K562 (cell line): ENCODE results near the gene VWA7. TPM values are rescaled to one million over a fixed set of nuclear protein-coding genes. Genes with fewer than 3 reads are reported as not detected.

ENCODE experiments used
- ATAC-seq: fragments of 200-7000 bp; cut with Tn5 transposase; 3 replicates; pipeline ENCODE4 v1.9.1; 2020; ENCODE audit warnings: moderate library complexity
- BruUV-seq: library from RNA; stranded (reverse); fragments of 400-500 nt; replicated peaks from 2 replicates; lab custom pipeline; 2021; lab: Mats Ljungman, UMichigan
- CTCF ChIA-PET: fragments of 300-600 bp; formaldehyde crosslinking; extraction: SDS; loops from one replicate; lab custom pipeline; 2021; ENCODE audit warnings: low intra/inter-chr PET ratio; lab: Yijun Ruan, JAX
- POLR2A ChIA-PET: fragments of 300-600, 350-650 bp; sonication (Branson Sonifier 250); formaldehyde crosslinking; extraction: SDS; loops from one replicate; lab custom pipeline; 2021; ENCODE audit warnings: antibody characterized with exemption, inconsistent platforms; lab: Yijun Ruan, JAX
- DNase-seq, 4 experiments: peaks; one replicate each; pipeline versions ENCODE4 v3.0.0 to v3.0.0-alpha.2; 2011 to 2018; ENCODE audit warnings: low spot score in 3 of 4, mixed read lengths in 3 of 4; ENCODE audit errors: extremely low read depth in 1 of 4
- FAIRE-seq: peaks from 2 replicates; lab custom pipeline; 2011; peaks lifted over from hg19 to GRCh38; lab: Jason Lieb, UNC
- H2AFZ ChIP-seq: 2 replicates; pipeline ENCODE4 v1.6.0; 2011; ENCODE audit warnings: low read depth, low read length, control low read depth, inconsistent platforms
- H3K27ac ChIP-seq: fragments of 200-600 bp; 3 replicates; pipeline ENCODE4 v1.8.0; 2011; ENCODE audit warnings: low read depth, mild to moderate bottlenecking, control low read depth, inconsistent platforms, low read length, moderate library complexity, mixed read lengths; ENCODE audit errors: extremely low read depth
- H3K27me3 ChIP-seq, 2 experiments: fragments of 300-600 bp in 1 of 2; 2 replicates in 1 of 2; 3 replicates in 1 of 2; pipeline versions ENCODE4 v1.6.0 to v1.8.0; 2011; ENCODE audit warnings: inconsistent platforms in 2 of 2, low read length in 2 of 2, mild to moderate bottlenecking in 1 of 2, mixed read lengths in 1 of 2, moderate library complexity in 1 of 2; ENCODE audit not compliant: control insufficient read depth in 2 of 2, insufficient read depth in 2 of 2
- H3K36me3 ChIP-seq: fragments of 300-600 bp; 3 replicates; pipeline ENCODE4 v1.8.0; 2011; ENCODE audit warnings: mild to moderate bottlenecking, low read length, inconsistent platforms; ENCODE audit not compliant: control insufficient read depth, insufficient read depth
- H3K4me1 ChIP-seq, 2 experiments: fragments of 200-600 bp in 1 of 2; replicated peaks in 1 of 2; 2 replicates in 1 of 2; 3 replicates in 1 of 2; pipeline versions ENCODE4 v1.5.1 to v1.8.0; 2011; ENCODE audit warnings: inconsistent platforms in 2 of 2, low read length in 2 of 2, mild to moderate bottlenecking in 1 of 2, mixed read lengths in 1 of 2, moderate library complexity in 1 of 2; ENCODE audit not compliant: control insufficient read depth in 2 of 2, insufficient read depth in 2 of 2
- H3K4me2 ChIP-seq: 2 replicates; pipeline ENCODE4 v1.6.1; 2011; ENCODE audit warnings: low read length, control low read depth, inconsistent platforms, mixed read lengths; ENCODE audit not compliant: insufficient read depth
- H3K4me3 ChIP-seq: fragments of 200-600 bp; sonication (generic), shearing (Covaris generic); 2 replicates; pipeline ENCODE4 v1.5.1; 2016; ENCODE audit warnings: control low read depth, inconsistent platforms
- H3K79me2 ChIP-seq: fragments of 200-600 bp; 3 replicates; pipeline ENCODE4 v1.8.0; 2011; ENCODE audit warnings: low read length, inconsistent platforms; ENCODE audit not compliant: control insufficient read depth, insufficient read depth
- H3K9ac ChIP-seq, 2 experiments: 2 replicates each; pipeline versions ENCODE4 v1.6.0 to v1.6.1; 2011; ENCODE audit warnings: low read depth in 2 of 2, low read length in 2 of 2, control low read depth in 1 of 2, inconsistent platforms in 1 of 2, mild to moderate bottlenecking in 1 of 2, mixed read lengths in 1 of 2; ENCODE audit not compliant: insufficient read depth in 1 of 2
- H3K9me1 ChIP-seq: one replicate; pipeline ENCODE4 v1.6.0; 2011; ENCODE audit warnings: inconsistent platforms, mild to moderate bottlenecking, low read length, moderate library complexity; ENCODE audit not compliant: control insufficient read depth, insufficient read depth
- H3K9me3 ChIP-seq: replicated peaks from 2 replicates; pipeline ENCODE4 v1.5.1; 2011; ENCODE audit warnings: low read depth, low read length, inconsistent platforms; ENCODE audit not compliant: control insufficient read depth, insufficient read depth
- H4K20me1 ChIP-seq: replicated peaks from 2 replicates; pipeline ENCODE4 v1.6.1; 2011; ENCODE audit warnings: low read length, inconsistent platforms, mixed read lengths; ENCODE audit not compliant: control insufficient read depth, insufficient read depth
- CBX2 ChIP-seq: fragments of 200-600 bp; sonication (generic); IDR thresholded peaks from one replicate; pipeline ENCODE4 v1.6.1; 2012; ENCODE audit warnings: mild to moderate bottlenecking, low read length, inconsistent platforms; ENCODE audit not compliant: insufficient read depth, poor library complexity, severe bottlenecking
- CREBBP ChIP-seq: IDR thresholded peaks from one replicate; pipeline ENCODE4 v1.6.1; 2012; ENCODE audit warnings: low read depth, mild to moderate bottlenecking, control low read depth, inconsistent platforms, low read length
- DACH1 ChIP-seq: fragments of 450-650 bp; IDR thresholded peaks from 2 replicates; pipeline ENCODE4 v1.6.1; 2018; ENCODE audit not compliant: partially characterized antibody
- ILK ChIP-seq: fragments of 450-650 bp; IDR thresholded peaks from 2 replicates; pipeline ENCODE4 v1.6.1; 2016; ENCODE audit warnings: missing genetic modification characterization, low read depth, mild to moderate bottlenecking, missing compliant biosample characterization, moderate library complexity, borderline replicate concordance
- IRF2 ChIP-seq: sonication (generic); formaldehyde crosslinking; IDR thresholded peaks from 2 replicates; pipeline ENCODE4 v1.8.1; 2022; ENCODE audit warnings: mild to moderate bottlenecking, missing genetic modification reagents
- MTA3 ChIP-seq: fragments of 450-650 bp; formaldehyde crosslinking; IDR thresholded peaks from 2 replicates; pipeline ENCODE4 v1.6.1; 2017; ENCODE audit warnings: mild to moderate bottlenecking, borderline replicate concordance
- NEUROD1 ChIP-seq: fragments of 150-350 bp; IDR thresholded peaks from 2 replicates; pipeline ENCODE4 v1.6.1; 2014; ENCODE audit warnings: borderline replicate concordance, low read length, low read depth; ENCODE audit not compliant: partially characterized antibody
- NR2F6 ChIP-seq: fragments of 450-650 bp; formaldehyde crosslinking; IDR thresholded peaks from 2 replicates; pipeline ENCODE4 v1.4.0; 2020; ENCODE audit warnings: mild to moderate bottlenecking
- PPARD ChIP-seq: fragments of 250-450 bp; sonication (Bioruptor Pico); IDR thresholded peaks from 2 replicates; pipeline ENCODE4 v1.8.0; 2022; ENCODE audit warnings: inconsistent platforms, mild to moderate bottlenecking, moderate library complexity
- PTRF ChIP-seq: fragments of 450-650 bp; IDR thresholded peaks from 2 replicates; pipeline ENCODE4 v1.6.1; 2016; ENCODE audit warnings: mild to moderate bottlenecking, missing genetic modification characterization, missing compliant biosample characterization
- SRSF3 ChIP-seq: fragments of 200-400 bp; formaldehyde crosslinking; IDR thresholded peaks from 2 replicates; pipeline ENCODE4 v1.6.1; 2016; ENCODE audit warnings: mild to moderate bottlenecking, low read length, moderate library complexity; ENCODE audit not compliant: insufficient read depth
- THRA ChIP-seq: fragments of 450-650 bp; IDR thresholded peaks from 2 replicates; pipeline ENCODE4 v1.6.1; 2017; ENCODE audit warnings: mild to moderate bottlenecking, moderate library complexity
- TRIM28 ChIP-seq: fragments of 450-650 bp; IDR thresholded peaks from 2 replicates; pipeline ENCODE4 v1.6.1; 2017
- ZNF408 ChIP-seq: fragments of 250-450 bp; sonication (Bioruptor Pico); IDR thresholded peaks from 2 replicates; pipeline ENCODE4 v1.4.0; 2020; ENCODE audit warnings: low read depth, mild to moderate bottlenecking, moderate library complexity
- WGBS: fragments of 100-300 bp; shearing (Covaris generic); methylation state at CpG from one replicate; pipeline ENCODE4 v1.1.6; 2016; ENCODE audit warnings: low coverage, mixed read lengths; ENCODE audit not compliant: insufficient coverage; ENCODE audit errors: missing lambda C conversion rate; 5-methylcytosine and 5-hydroxymethylcytosine counted together
- in situ Hi-C: fragments of 300-500 bp; cut with MboI; formaldehyde crosslinking; loops from 4 replicates; pipeline ENCODE4 v1.15.0; 2018; ENCODE audit warnings: inconsistent platforms, mixed read lengths
- intact Hi-C: fragments of 100-400 bp; cut with micrococcal nuclease; formaldehyde crosslinking; loops from 2 replicates; pipeline ENCODE4 v1.14.2; 2022
- polyA plus RNA-seq, 8 experiments: library from polyadenylated mRNA; depleted of rRNA in 4 of 8; stranded (reverse) in 5 of 8; unstranded in 3 of 8; fragments of >200 nt; fragmentation: Nextera tagmentation in 2 of 8; fragmentation: Illumina TruSeq in 1 of 8; extraction: Ambion mirVana in 2 of 8; extraction: Trizol in 1 of 8; gene quantifications; 2 replicates each; pipeline versions ENCODE4 v1.2.1 to v1.2.3, GENCODE V29; 2011 to 2014; ENCODE audit warnings: inconsistent platforms in 1 of 8, missing spikeins in 1 of 8
- total RNA-seq, 7 experiments: library from RNA; depleted of rRNA in 6 of 7; stranded (reverse); fragments of >200 nt in 6 of 7; fragmentation: Illumina TruSeq in 2 of 7; extraction: Trizol in 2 of 7; gene quantifications; 2 replicates each; pipeline versions ENCODE4 v1.2.1 to v1.2.3, GENCODE V29; 2011 to 2021; ENCODE audit warnings: low replicate concordance in 1 of 7
- TF ChIP-seq, protein P1 (sequence below): sonication (generic); formaldehyde crosslinking; IDR thresholded peaks from 2 replicates; pipeline ENCODE4 v1.8.0; 2022; ENCODE audit warnings: missing genetic modification reagents, mild to moderate bottlenecking, moderate library complexity, borderline replicate concordance
- TF ChIP-seq, protein P2 (sequence below): fragments of 150-350 bp; conservative IDR thresholded peaks from 2 replicates; pipeline ENCODE4 v1.6.1; 2014; ENCODE audit warnings: low read length

Gene VWA7
- total and polyA plus RNA-seq, 9 of the 15 experiments (the other 6 are each of a cell fraction or from before 2014, with no cell fraction given) = 0.18 to 2.9 (median 0.95) TPM

- peak; percentile 87 for TF ChIP-seq NEUROD1
Observed at GRCh38 chr6:31815025-31815838, 38.1 kb upstream of the VWA7 start, which contains the start of the genes HSPA1A and HSPA1L (continued).

DNA sequence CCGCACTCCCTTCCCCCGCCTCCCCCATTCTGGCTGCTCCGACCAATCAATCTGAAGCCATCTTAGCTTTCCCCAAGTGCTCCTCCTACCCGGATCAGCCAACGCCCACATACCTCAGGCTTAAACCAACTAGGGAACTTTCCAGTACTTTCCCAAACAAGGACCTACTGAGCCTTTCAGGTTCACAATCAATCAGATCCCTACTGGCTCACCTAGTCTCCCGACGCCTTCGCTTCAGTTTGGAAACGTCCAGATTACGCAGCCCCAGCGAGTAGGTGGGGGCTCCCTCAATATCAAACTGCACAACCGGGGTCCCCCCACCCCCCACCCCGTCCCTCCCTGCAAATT is 37.5 kb upstream of the VWA7 start:
- no TSS peak for BruUV-seq
- peak overlapping the region; percentile 73 to 88 for H3K9ac ChIP-seq
- CTCF ChIA-PET = no interaction called here
- peaks cover 39% of the 10 kb centered on the region for H3K79me2 ChIP-seq
- FAIRE-seq (peak; percentile 87), ATAC-seq (peak; percentile 80), DNase-seq (peak; percentile 93 to 100 (median 96))
- peak overlapping the region; percentile 82 for H2AFZ ChIP-seq
- H3K36me3 ChIP-seq = peaks cover 18% of the 10 kb centered on the region
- POLR2A ChIA-PET = interaction anchor here (0.6 to 4.5 kb wide), 45 partner anchors 8 to 1240 kb away, joined by 3 to 93 read pairs (median 5); partner anchors contain the start of genes ABHD16A, BAG6, C6orf47 and CLIC1
- no peaks in the 10 kb centered on the region for H3K27me3 ChIP-seq
- in situ Hi-C loops = no loop called here
- no peaks in the 10 kb centered on the region for H3K9me3 ChIP-seq
- H3K4me2 ChIP-seq = peak overlapping the region; percentile 97
- intact Hi-C loops = loop anchor here (2.0 kb wide), 1 partner anchor 20 kb away; the partner anchor contains the start of gene VARS1
- H3K4me1 ChIP-seq = peaks cover 23 to 35% of the 10 kb centered on the region in 2 experiments
- no peaks in the 10 kb centered on the region for H3K9me1 ChIP-seq
- H4K20me1 ChIP-seq = peaks cover 16% of the 10 kb centered on the region
- H3K4me3 ChIP-seq = peak overlapping the region; percentile 54
- 1% methylated on average over 13 of the region's 13 CpGs for whole genome bisulfite sequencing
- H3K27ac ChIP-seq = peak overlapping the region; percentile 97
- TF ChIP-seq CBX2 (no peak), ZNF408 (CRISPR knock-in tag) (no peak), THRA (no peak), ILK (tag) (no peak), IRF2 (no peak), TRIM28 (0 out of 2 replicates have a peak, but pooled peaks have one; percentile 32), SRSF3 (no peak), PPARD (CRISPR knock-in tag) (no peak), MTA3 (no peak), NR2F6 (CRISPR knock-in tag) (no peak), DACH1 (no peak), CREBBP (no peak), PTRF (tag) (no peak)
- TF ChIP-seq, protein P1, sequence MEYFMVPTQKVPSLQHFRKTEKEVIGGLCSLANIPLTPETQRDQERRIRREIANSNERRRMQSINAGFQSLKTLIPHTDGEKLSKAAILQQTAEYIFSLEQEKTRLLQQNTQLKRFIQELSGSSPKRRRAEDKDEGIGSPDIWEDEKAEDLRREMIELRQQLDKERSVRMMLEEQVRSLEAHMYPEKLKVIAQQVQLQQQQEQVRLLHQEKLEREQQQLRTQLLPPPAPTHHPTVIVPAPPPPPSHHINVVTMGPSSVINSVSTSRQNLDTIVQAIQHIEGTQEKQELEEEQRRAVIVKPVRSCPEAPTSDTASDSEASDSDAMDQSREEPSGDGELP = no peak
- TF ChIP-seq, protein P2, sequence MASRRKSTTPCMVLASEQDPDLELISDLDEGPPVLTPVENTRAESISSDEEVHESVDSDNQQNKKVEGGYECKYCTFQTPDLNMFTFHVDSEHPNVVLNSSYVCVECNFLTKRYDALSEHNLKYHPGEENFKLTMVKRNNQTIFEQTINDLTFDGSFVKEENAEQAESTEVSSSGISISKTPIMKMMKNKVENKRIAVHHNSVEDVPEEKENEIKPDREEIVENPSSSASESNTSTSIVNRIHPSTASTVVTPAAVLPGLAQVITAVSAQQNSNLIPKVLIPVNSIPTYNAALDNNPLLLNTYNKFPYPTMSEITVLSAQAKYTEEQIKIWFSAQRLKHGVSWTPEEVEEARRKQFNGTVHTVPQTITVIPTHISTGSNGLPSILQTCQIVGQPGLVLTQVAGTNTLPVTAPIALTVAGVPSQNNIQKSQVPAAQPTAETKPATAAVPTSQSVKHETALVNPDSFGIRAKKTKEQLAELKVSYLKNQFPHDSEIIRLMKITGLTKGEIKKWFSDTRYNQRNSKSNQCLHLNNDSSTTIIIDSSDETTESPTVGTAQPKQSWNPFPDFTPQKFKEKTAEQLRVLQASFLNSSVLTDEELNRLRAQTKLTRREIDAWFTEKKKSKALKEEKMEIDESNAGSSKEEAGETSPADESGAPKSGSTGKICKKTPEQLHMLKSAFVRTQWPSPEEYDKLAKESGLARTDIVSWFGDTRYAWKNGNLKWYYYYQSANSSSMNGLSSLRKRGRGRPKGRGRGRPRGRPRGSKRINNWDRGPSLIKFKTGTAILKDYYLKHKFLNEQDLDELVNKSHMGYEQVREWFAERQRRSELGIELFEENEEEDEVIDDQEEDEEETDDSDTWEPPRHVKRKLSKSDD = no peak
